Stimulated activated naive CD8-positive, alpha-beta T cell treated with anti-CD3 and anti-CD28 coated beads, Interleukin-15, amount 100 ng/mL, for 72 hours (primary cell): ENCODE results near the gene SCARF1.

Experiments
- ATAC-seq: fragments of 150-1000 bp; cut with Tn5 transposase; 2 replicates; pipeline ENCODE4 v1.10.0; 2021; ENCODE audit warnings: mild to moderate bottlenecking, moderate library complexity
- DNase-seq, 2 donors: peaks; one replicate each; pipeline ENCODE4 v3.0.0; 2021 to 2022
- H3K27ac Mint-ChIP-seq, 2 donors: one replicate each; pipeline ENCODE4 v1.8.0; 2022; ENCODE audit warnings: mild to moderate bottlenecking in 2 of 2, mixed read lengths in 2 of 2, moderate library complexity in 2 of 2
- H3K27me3 Mint-ChIP-seq: one replicate; pipeline ENCODE4 v1.8.0; 2022; ENCODE audit warnings: mixed read lengths
- H3K4me1 Mint-ChIP-seq: one replicate; pipeline ENCODE4 v1.8.0; 2022; ENCODE audit warnings: mild to moderate bottlenecking, mixed read lengths
- H3K4me3 Mint-ChIP-seq, 2 donors: one replicate each; pipeline ENCODE4 v1.8.0; 2022; ENCODE audit warnings: mild to moderate bottlenecking in 2 of 2, mixed read lengths in 2 of 2, moderate library complexity in 1 of 2
- H3K9me3 Mint-ChIP-seq, 2 donors: one replicate each; pipeline ENCODE4 v1.8.0; 2022; ENCODE audit warnings: mixed read lengths in 2 of 2

The SCARF1 gene

GRCh38 chr17:1624650-1625049 is 20.9 kb downstream of the SCARF1 start:
- H3K27ac Mint-ChIP-seq = no peak overlapping the region
- no peak for DNase-seq
- peaks cover 26% of the 10 kb centered on the region for H3K4me1 Mint-ChIP-seq
- no peak overlapping the region for H3K4me3 Mint-ChIP-seq
- no peaks in the 10 kb centered on the region for H3K9me3 Mint-ChIP-seq
- H3K27me3 Mint-ChIP-seq = peaks cover 22% of the 10 kb centered on the region
- ATAC-seq = no peak

- H3K4me1 Mint-ChIP-seq = peaks cover 15% of the 10 kb centered on the region
- DNase-seq (no peak), ATAC-seq (no peak)
- peaks cover 22% of the 10 kb centered on the region for H3K27me3 Mint-ChIP-seq
- no peaks in the 10 kb centered on the region for H3K9me3 Mint-ChIP-seq
- H3K4me3 Mint-ChIP-seq = no peak overlapping the region
- H3K27ac Mint-ChIP-seq = no peak overlapping the region
Measured at GRCh38 chr17:1623057-1623630, 22.4 kb downstream of the SCARF1 start.

GRCh38 chr17:1621273-1621954 is 24.1 kb downstream of the SCARF1 start:
- ATAC-seq (no peak), DNase-seq (no peak)
- Mint-ChIP-seq H3K9me3 (no peaks in the 10 kb centered on the region), H3K4me3 (no peak overlapping the region), H3K4me1 (peaks cover 13% of the 10 kb centered on the region), H3K27me3 (peaks cover 11% of the 10 kb centered on the region), H3K27ac (no peak overlapping the region)

- no peak for ATAC-seq
- no peak for DNase-seq
- no peak overlapping the region for H3K4me3 Mint-ChIP-seq
- H3K27me3 Mint-ChIP-seq = peaks cover 2% of the 10 kb centered on the region
- H3K9me3 Mint-ChIP-seq = no peaks in the 10 kb centered on the region
- H3K27ac Mint-ChIP-seq = no peak overlapping the region
- H3K4me1 Mint-ChIP-seq = peaks cover 7% of the 10 kb centered on the region
Measured at GRCh38 chr17:1620486-1620885, 25.0 kb downstream of the SCARF1 start.

GRCh38 chr17:1617620-1618174 is 27.8 kb downstream of the SCARF1 start:
- DNase-seq (no peak), ATAC-seq (no peak)
- peaks cover 7% of the 10 kb centered on the region for H3K4me1 Mint-ChIP-seq
- H3K4me3 Mint-ChIP-seq = peak overlapping the region in 1 of 2 donors; percentile 1
- H3K27me3 Mint-ChIP-seq = no peaks in the 10 kb centered on the region
- H3K9me3 Mint-ChIP-seq = no peaks in the 10 kb centered on the region
- no peak overlapping the region for H3K27ac Mint-ChIP-seq

GRCh38 chr17:1616101-1616500 is 29.4 kb downstream of the SCARF1 start:
- Mint-ChIP-seq H3K27ac (no peak overlapping the region), H3K4me3 (no peak overlapping the region), H3K27me3 (no peaks in the 10 kb centered on the region), H3K4me1 (peaks cover 7% of the 10 kb centered on the region), H3K9me3 (no peaks in the 10 kb centered on the region)
- no peak for ATAC-seq
- no peak for DNase-seq

GRCh38 chr17:1612400-1612799 is 33.1 kb downstream of the SCARF1 start:
- no peak for ATAC-seq
- no peak for DNase-seq
- H3K27ac Mint-ChIP-seq = no peak overlapping the region
- H3K4me3 Mint-ChIP-seq = no peak overlapping the region
- no peaks in the 10 kb centered on the region for H3K9me3 Mint-ChIP-seq
- no peaks in the 10 kb centered on the region for H3K27me3 Mint-ChIP-seq
- peaks cover 16% of the 10 kb centered on the region for H3K4me1 Mint-ChIP-seq

GRCh38 chr17:1611715-1612114 is 33.8 kb downstream of the SCARF1 start:
- Mint-ChIP-seq H3K27me3 (no peaks in the 10 kb centered on the region), H3K9me3 (no peaks in the 10 kb centered on the region), H3K4me3 (no peak overlapping the region), H3K4me1 (peaks cover 22% of the 10 kb centered on the region), H3K27ac (no peak overlapping the region)
- no peak for DNase-seq
- ATAC-seq = no peak

GRCh38 chr17:1608676-1609075 is 36.9 kb downstream of the SCARF1 start:
- no peak for DNase-seq
- no peaks in the 10 kb centered on the region for H3K9me3 Mint-ChIP-seq
- H3K4me3 Mint-ChIP-seq = no peak overlapping the region
- peaks cover 12% of the 10 kb centered on the region for H3K27me3 Mint-ChIP-seq
- H3K4me1 Mint-ChIP-seq = peaks cover 46% of the 10 kb centered on the region
- H3K27ac Mint-ChIP-seq = peak overlapping the region; percentile 67 to 89
- no peak for ATAC-seq

- no peaks in the 10 kb centered on the region for H3K9me3 Mint-ChIP-seq
- DNase-seq (peak in 1 of 2 donors; percentile 13), ATAC-seq (peak; percentile 26)
- H3K27me3 Mint-ChIP-seq = peaks cover 12% of the 10 kb centered on the region
- H3K4me3 Mint-ChIP-seq = peak overlapping the region; percentile 20 to 80
- peak overlapping the region in 1 of 2 donors; percentile 97 for H3K27ac Mint-ChIP-seq
- H3K4me1 Mint-ChIP-seq = peaks cover 46% of the 10 kb centered on the region
Measured at GRCh38 chr17:1607971-1608320, 37.6 kb downstream of the SCARF1 start.

GRCh38 chr17:1606352-1606985 is 39.1 kb downstream of the SCARF1 start:
- peak overlapping the region; percentile 56 to 80 for H3K4me3 Mint-ChIP-seq

GRCh38 chr17:1605681-1606351 is 39.7 kb downstream of the SCARF1 start:
- peaks cover 12% of the 10 kb centered on the region for H3K27me3 Mint-ChIP-seq
- peak overlapping the region; percentile 56 to 58 for H3K4me3 Mint-ChIP-seq
- peak overlapping the region in 1 of 2 donors; percentile 52 for H3K27ac Mint-ChIP-seq
- DNase-seq = no peak
- H3K9me3 Mint-ChIP-seq = peaks cover 0 to 9% of the 10 kb centered on the region in 2 donors
- no peak for ATAC-seq
- peaks cover 46% of the 10 kb centered on the region for H3K4me1 Mint-ChIP-seq

More at GRCh38 chr17:1606352-1606985, 39.1 kb downstream of the SCARF1 start:
- ATAC-seq (no peak), DNase-seq (peak in 1 of 2 donors; percentile 49)
- H3K4me1 Mint-ChIP-seq = peaks cover 46% of the 10 kb centered on the region
- H3K27ac Mint-ChIP-seq = peak overlapping the region; percentile 81 to 97
- H3K27me3 Mint-ChIP-seq = peaks cover 12% of the 10 kb centered on the region
- peaks cover 0 to 5% of the 10 kb centered on the region in 2 donors for H3K9me3 Mint-ChIP-seq

GRCh38 chr17:1604831-1605528 is 40.6 kb downstream of the SCARF1 start:
- DNase-seq (peak in 1 of 2 donors; percentile 22), ATAC-seq (no peak)
- Mint-ChIP-seq H3K27ac (peak overlapping the region; percentile 78 to 96), H3K4me1 (peaks cover 46% of the 10 kb centered on the region), H3K27me3 (peaks cover 12% of the 10 kb centered on the region), H3K4me3 (peak overlapping the region; percentile 51 to 66), H3K9me3 (peaks cover 0 to 9% of the 10 kb centered on the region in 2 donors)

- Mint-ChIP-seq H3K4me3 (no peak overlapping the region), H3K27me3 (peaks cover 12% of the 10 kb centered on the region)
Measured at GRCh38 chr17:1601571-1601970, 44.0 kb downstream of the SCARF1 start.

More at GRCh38 chr17:1601571-1601970, 44.0 kb downstream of the SCARF1 start:
- no peak overlapping the region for H3K27ac Mint-ChIP-seq
- peaks cover 23% of the 10 kb centered on the region for H3K4me1 Mint-ChIP-seq
- DNase-seq (no peak), ATAC-seq (no peak)
- H3K9me3 Mint-ChIP-seq = peaks cover 0 to 9% of the 10 kb centered on the region in 2 donors
